GM12872 (cell line): ENCODE results near the gene CTR9.

Experiments
- TF ChIP-seq, protein P1 (sequence below): IDR thresholded peaks from 3 replicates; pipeline ENCODE4 v1.5.1; 2011; ENCODE audit warnings: low read depth, mild to moderate bottlenecking, low read length, moderate library complexity; ENCODE audit not compliant: insufficient read depth

Gene CTR9

DNA sequence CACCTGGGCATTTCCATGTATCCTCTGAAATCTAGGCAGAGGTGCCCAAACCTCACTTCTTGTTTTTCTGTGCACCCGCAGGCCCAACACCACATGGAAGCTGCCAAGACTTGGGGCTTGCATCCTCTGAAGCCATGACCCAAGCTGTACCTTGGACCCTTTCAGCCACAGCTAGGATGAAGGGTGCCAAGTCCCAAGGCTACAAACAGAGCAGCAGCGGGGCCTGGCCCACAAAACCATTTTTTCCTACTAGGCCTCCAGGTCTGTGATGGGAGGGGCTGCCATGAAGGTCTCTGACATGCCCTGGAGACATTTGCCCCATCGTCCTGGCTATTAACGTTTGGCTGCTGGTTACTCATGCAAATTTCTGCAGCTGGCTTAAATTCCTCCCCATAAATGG, 78.1 kb downstream of the CTR9 start:
- TF ChIP-seq, protein P1, sequence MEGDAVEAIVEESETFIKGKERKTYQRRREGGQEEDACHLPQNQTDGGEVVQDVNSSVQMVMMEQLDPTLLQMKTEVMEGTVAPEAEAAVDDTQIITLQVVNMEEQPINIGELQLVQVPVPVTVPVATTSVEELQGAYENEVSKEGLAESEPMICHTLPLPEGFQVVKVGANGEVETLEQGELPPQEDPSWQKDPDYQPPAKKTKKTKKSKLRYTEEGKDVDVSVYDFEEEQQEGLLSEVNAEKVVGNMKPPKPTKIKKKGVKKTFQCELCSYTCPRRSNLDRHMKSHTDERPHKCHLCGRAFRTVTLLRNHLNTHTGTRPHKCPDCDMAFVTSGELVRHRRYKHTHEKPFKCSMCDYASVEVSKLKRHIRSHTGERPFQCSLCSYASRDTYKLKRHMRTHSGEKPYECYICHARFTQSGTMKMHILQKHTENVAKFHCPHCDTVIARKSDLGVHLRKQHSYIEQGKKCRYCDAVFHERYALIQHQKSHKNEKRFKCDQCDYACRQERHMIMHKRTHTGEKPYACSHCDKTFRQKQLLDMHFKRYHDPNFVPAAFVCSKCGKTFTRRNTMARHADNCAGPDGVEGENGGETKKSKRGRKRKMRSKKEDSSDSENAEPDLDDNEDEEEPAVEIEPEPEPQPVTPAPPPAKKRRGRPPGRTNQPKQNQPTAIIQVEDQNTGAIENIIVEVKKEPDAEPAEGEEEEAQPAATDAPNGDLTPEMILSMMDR: no peak
